Measurements from ENCODE around the gene SH3GL1.

- no peak for TF ChIP-seq STAT6 (CRISPR knock-in tag; IDR thresholded peaks at IDR 0.05)
- no peak for TF ChIP-seq ATF3 (IDR thresholded peaks at IDR 0.05)
- TF ChIP-seq ATF3 (CRISPR knock-in tag; conservative IDR thresholded peaks at IDR 0.05), result no peak
- no peak for TF ChIP-seq CAMTA2 (CRISPR knock-in tag; conservative IDR thresholded peaks at IDR 0.05)
- TF ChIP-seq MAX (CRISPR knock-in tag; IDR thresholded peaks at IDR 0.05), result no peak
- TF ChIP-seq CTCF (IDR thresholded peaks at IDR 0.05 in 2 of 3, conservative IDR thresholded peaks at IDR 0.05 in 1 of 3; ENCODE audit: insufficient read depth in 2 of 3, low read depth in 1 of 3, low read length in 3 of 3), result no peak
- no peak for TF ChIP-seq CEBPZ (IDR thresholded peaks at IDR 0.05; ENCODE audit: borderline replicate concordance, low read depth, low read length)
- TF ChIP-seq YY1 (IDR thresholded peaks at IDR 0.05; ENCODE audit: borderline replicate concordance in 1 of 3, control insufficient read depth in 1 of 3, extremely low read depth in 1 of 3, insufficient read depth in 3 of 3, insufficient read length in 1 of 3, insufficient replicate concordance in 2 of 3, low read depth in 1 of 3, low read length in 2 of 3), result no peak
- TF ChIP-seq JUND (IDR thresholded peaks at IDR 0.05; ENCODE audit: borderline replicate concordance, low read depth, low read length), result no peak
- TF ChIP-seq JUND (tag; IDR thresholded peaks at IDR 0.05; ENCODE audit: borderline replicate concordance, low read depth, low read length), result no peak
- TF ChIP-seq ZNF174 (CRISPR knock-in tag; IDR thresholded peaks at IDR 0.05), result no peak
- no peak for TF ChIP-seq SIN3A (IDR thresholded peaks at IDR 0.05; ENCODE audit: borderline replicate concordance in 2 of 2, control insufficient read depth in 1 of 2, low read depth in 2 of 2, low read length in 2 of 2)
Measured at GRCh38 chr19:4350726-4351125, 49.6 kb downstream of the SH3GL1 start.

Data from K562 (cell line).